Adrenal gland (tissue), 5 donors: Measurements from ENCODE around the gene RASL10A.
A peak's percentile ranks its signal among the peaks of the same experiment; 100 is the strongest.

ENCODE experiments used
- CTCF ChIP-seq, 6 experiments: fragments of 450-650 bp in 4 of 6; fragments of 200-600 bp in 2 of 6; sonication (generic) in 1 of 6; IDR thresholded peaks; 1 replicate in 5 of 6; 2 replicates in 1 of 6; pipeline versions ENCODE4 v1.5.1 to v1.8.0; 2016 to 2021; ENCODE audit warnings: antibody characterized with exemption in 6 of 6, mild to moderate bottlenecking in 2 of 6, moderate library complexity in 1 of 6
- POLR2A ChIP-seq, 2 donors: fragments of 450-650 bp; IDR thresholded peaks; one replicate each; pipeline ENCODE4 v1.6.1; 2017; ENCODE audit warnings: antibody characterized with exemption in 2 of 2, mild to moderate bottlenecking in 2 of 2, moderate library complexity in 1 of 2
- donor health status: DM: no; HTN: no; CAD: no.

GRCh38 chr22:29330753-29331152 is 15.3 kb upstream of the RASL10A start:
- TF ChIP-seq POLR2A (IDR thresholded peaks at IDR 0.05) (peak in 1 of 2 donors; percentile 47), CTCF (IDR thresholded peaks at IDR 0.05) (no peak)
